GOT3 (cell line): ENCODE measurements around the gene PPARA.
A peak's percentile ranks its signal among the peaks of the same experiment; 100 is the strongest.

Source experiments
- DNase-seq: peaks from one replicate; lab custom pipeline; 2025; ENCODE audit warnings: mixed read lengths; lab: John Stamatoyannopoulos, UW

Gene PPARA

GRCh38 chr22:46113910-46114517 lies 36.3 kb upstream of the PPARA start:
- DNase-seq, result no peak

- DNase-seq, result no peak
Measured at GRCh38 chr22:46114518-46115387, 35.6 kb upstream of the PPARA start.

GRCh38 chr22:46115388-46115678 lies 35.0 kb upstream of the PPARA start:
- DNase-seq, result no peak

- DNase-seq, result no peak
Measured at GRCh38 chr22:46115755-46116490, 34.4 kb upstream of the PPARA start.

DNA sequence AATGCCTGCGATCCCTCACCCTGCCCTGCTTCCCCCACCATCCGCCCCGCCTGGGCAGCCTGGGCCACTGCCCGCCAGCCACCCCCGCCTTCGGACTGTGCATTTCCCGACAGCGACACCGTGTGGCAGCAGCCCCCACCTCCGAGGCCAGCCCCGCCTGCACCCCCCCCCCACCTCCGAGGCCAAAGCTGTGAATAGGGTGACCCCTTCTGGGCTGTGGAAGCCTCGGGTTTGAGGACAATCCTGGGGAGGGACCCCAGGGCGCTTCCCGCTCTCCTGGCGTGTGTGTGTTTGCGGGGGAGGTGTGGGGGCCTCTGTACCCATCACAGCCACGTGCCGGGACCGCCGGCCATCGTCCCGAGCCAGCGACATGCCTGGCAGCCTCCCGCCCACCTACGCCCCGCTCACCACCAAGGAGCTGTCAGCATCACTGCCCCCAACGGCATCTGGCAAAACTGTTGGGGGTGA lies 33.8 kb upstream of the PPARA start:
- DNase-seq, result peak; percentile 28

GRCh38 chr22:46117206-46118199 lies 32.8 kb upstream of the PPARA start:
- no peak for DNase-seq

GRCh38 chr22:46119093-46119728 lies 31.1 kb upstream of the PPARA start:
- no peak for DNase-seq

GRCh38 chr22:46119729-46120419 lies 30.5 kb upstream of the PPARA start:
- DNase-seq, result no peak

GRCh38 chr22:46120420-46120737 lies 29.9 kb upstream of the PPARA start:
- DNase-seq, result no peak

DNA sequence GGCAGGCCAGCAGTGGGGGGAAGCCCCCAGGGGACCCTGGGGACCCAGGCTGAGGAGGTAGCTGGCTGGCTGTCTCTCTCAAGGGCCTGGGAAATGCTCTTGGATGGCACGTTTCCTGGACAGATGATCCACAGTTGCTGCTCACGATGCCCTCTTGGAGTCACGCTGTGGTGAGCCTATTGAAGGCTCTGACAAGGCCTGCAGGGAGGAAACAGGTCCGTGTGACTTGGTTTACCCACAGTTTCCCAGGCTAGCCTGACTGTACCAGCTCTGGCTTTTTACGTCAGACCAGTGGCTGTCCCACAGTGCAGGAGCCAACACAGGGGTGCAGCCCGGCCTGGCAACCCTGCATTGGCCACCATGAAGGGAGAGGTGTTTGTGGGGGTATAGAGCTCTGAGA lies 29.2 kb upstream of the PPARA start:
- no peak for DNase-seq

DNA sequence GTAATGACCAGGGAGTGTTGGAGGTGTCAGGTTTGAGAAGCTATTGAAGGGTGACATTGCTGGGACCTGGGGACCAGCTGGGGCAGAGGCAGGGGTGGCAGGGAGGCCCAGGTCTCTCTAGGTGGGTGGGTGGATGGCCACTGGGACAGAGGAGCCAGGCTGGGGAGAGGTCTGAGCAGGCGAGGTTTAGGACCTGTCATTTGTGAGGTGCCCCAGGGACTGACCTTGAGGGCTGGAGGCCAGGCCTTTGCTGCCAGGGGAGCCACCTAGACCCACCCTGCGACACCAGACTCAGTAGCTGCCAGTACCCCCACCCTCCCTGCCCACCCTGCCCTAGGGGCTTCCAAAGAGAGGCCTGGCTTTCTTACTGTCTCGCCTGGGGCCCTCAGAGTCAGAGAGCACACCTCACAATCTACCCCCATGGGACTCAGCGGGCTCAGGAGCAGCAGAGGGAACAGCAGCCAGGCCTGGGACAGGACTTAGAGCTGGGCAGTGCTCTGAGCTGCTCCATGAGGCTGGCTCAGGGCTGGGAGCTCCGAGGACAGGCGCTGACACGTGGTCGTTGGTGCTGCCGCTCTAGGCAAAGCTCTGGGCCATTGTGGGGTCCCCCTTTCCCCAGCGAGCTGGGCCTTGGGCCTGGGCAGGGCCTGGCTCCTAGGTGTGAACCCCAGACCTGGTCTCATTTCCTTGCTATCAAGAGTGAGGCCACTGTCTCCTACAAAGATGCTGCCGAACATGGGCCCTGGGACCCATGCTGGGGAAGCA lies 28.6 kb upstream of the PPARA start:
- DNase-seq, result no peak

- DNase-seq, result no peak
Measured at GRCh38 chr22:46122511-46122971, 27.8 kb upstream of the PPARA start.

DNA sequence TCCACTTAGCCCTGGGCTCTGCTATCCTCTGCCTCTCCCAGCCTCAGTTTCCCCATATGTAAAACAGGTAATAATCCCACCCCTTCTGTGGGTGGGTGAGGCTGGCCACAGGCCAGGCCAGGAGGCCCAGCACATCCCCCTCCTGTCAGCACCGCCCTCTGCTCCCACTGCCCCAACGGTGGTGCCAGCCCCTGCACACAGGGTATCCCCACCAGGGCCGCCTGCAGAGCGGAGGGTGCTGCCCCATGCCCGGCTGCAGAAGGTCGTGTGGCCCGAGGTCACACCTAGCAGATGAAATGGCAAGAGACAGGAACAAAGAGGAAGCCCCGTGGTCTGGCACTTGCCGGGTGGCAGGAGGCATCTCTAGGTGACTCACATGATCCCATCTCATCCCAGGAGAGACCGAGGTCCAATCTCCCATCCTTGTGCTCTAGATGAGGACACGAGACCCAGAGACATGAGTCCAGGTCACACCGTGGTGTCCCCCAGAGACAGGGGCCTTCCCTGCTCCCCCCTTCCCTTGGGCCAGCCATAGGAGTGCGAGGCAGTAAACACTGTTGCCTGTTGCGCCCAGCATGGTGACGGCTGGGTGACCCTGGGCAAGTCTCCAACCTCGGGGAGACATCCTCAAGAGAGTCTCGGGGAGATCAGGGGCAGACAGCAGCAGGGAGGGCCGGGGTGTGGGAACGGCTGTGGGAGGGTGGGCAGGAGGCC lies 27.2 kb upstream of the PPARA start:
- no peak for DNase-seq

GRCh38 chr22:46123694-46124382 lies 26.5 kb upstream of the PPARA start:
- no peak for DNase-seq

DNA sequence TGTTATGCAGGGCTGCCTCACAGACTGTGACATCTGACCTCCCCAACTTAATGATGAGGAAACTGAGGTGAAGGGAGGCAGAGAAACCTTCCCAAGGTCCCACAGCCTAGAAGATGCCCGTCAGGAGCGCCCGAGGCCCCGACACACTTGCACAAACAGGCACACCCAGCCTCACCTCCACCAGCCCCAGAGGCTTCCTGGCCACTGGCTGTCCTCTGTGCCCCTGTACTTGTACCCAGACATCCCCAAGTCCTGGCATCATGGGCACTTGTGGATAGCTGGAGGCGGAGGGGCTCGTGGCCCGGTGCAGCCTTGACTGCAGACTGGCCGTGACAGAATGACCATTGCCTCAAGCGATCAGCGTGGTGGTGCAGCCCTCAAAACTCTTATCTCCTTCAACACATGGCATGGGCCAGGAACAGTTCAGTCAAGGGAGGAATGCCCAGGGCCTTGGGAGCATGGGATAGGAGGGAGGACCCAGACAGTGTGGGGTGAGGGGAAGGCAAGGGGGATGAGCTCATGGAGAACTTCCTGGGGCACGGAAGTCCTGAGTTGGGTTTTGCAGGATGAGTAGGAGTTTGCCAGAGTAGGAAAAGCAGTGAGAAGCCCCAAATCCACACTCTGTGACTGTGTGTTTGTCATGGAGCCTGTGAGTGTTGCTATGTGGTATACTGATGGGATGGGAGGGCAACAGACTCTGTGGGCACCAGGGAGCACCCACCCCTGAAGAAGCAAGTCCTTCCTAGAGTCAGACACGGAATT lies 25.8 kb upstream of the PPARA start:
- DNase-seq, result no peak

GRCh38 chr22:46125311-46125710 lies 25.0 kb upstream of the PPARA start:
- DNase-seq, result no peak

DNA sequence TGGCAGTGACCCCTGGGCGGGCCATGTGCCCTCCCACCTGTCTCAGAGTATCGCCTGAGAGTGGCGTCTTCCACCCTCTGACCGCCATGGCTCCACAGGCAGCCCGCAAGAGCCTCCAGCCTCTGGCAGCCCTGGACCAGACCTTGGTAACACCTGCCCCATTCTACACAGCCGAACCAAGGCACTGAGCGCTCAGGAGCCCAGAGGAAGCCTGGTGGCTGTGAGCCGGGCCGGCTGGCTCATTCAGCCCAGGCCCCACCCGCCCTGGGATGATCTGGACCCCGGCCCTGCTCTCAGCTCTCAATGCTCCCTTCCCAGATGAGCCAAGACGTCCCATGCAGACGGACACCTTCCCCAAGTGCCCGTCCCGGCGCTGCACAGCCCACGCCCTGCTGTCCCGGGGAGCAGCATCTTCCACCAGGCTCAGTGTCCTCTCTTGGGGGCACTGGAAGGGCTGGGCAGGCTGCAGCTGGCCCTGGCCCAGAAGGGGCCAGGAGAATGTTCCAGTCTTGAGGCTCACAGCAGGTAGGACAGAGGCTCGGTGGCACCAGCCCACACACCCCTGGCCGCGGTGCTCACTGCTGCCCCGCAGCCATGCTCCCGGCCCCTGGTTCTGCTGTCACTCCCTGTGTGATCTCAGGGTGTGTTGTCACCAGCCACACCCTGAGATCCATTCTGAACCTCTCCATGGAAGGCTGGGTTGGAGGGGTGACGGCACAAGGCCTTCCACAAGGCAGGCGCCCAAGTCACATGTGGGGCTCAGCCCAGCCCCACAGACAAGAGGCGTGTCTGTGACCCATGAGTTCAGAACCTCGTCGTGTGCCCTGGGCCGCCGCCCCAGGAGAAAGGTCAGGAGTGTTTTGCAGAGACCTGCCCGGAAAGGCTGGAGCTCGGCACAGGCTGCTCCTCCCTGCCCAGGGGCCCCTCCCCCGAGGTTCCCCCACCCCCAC lies 24.2 kb upstream of the PPARA start:
- no peak for DNase-seq
